A673 (cell line): ENCODE measurements around the gene CHRNB4. TPM values are rescaled to one million over a fixed set of nuclear protein-coding genes. Genes with fewer than 3 reads are reported as not detected.

Source experiments
- Bru-seq: library from RNA; stranded (reverse); fragments of 400-500 nt; gene quantifications from one replicate; lab custom pipeline; 2021; lab: Mats Ljungman, UMichigan
- BruChase-seq, 2 experiments: library from RNA; stranded (reverse); fragments of 400-500 nt; gene quantifications; one replicate each; lab custom pipeline; 2021; lab: Mats Ljungman, UMichigan
- BruUV-seq: library from RNA; stranded (reverse); fragments of 400-500 nt; replicated peaks from 2 replicates; lab custom pipeline; 2021; lab: Mats Ljungman, UMichigan
- CTCF ChIA-PET: fragments of 300-600 bp; sonication (Branson Sonifier 250); formaldehyde crosslinking; loops from one replicate; lab custom pipeline; 2022; ENCODE audit warnings: antibody characterized with exemption; lab: Charles Lee
- POLR2A ChIA-PET: fragments of 300-600 bp; sonication (Branson Sonifier 250); formaldehyde crosslinking; loops from one replicate; lab custom pipeline; 2022; ENCODE audit warnings: antibody characterized with exemption; ENCODE audit not compliant: low non-redundant PET; lab: Charles Lee
- DNase-seq: peaks from one replicate; pipeline ENCODE4 v3.0.0-alpha.2; 2015; ENCODE audit warnings: low spot score
- H3K27ac ChIP-seq: fragments of 200-600 bp; sonication (generic); 2 replicates; pipeline ENCODE4 v1.5.1; 2016; ENCODE audit warnings: mixed run types, low read depth, mild to moderate bottlenecking, mixed read lengths, antibody characterized with exemption, low read length; ENCODE audit not compliant: poor library complexity, severe bottlenecking
- H3K27me3 ChIP-seq: fragments of 200-600 bp; sonication (generic); replicated peaks from 2 replicates; pipeline ENCODE4 v1.6.1; 2017; ENCODE audit warnings: mixed run types, low read depth, mild to moderate bottlenecking, mixed read lengths, antibody characterized with exemption, low read length; ENCODE audit not compliant: insufficient read depth, poor library complexity
- H3K36me3 ChIP-seq: fragments of 200-600 bp; sonication (generic); 2 replicates; pipeline ENCODE4 v1.6.1; 2016; ENCODE audit warnings: mixed run types, mild to moderate bottlenecking, mixed read lengths, antibody characterized with exemption, low read length; ENCODE audit not compliant: insufficient read depth, poor library complexity, severe bottlenecking
- H3K4me1 ChIP-seq: fragments of 200-600 bp; sonication (generic); 2 replicates; pipeline ENCODE4 v1.6.1; 2017; ENCODE audit warnings: mixed run types, mild to moderate bottlenecking, mixed read lengths, antibody characterized with exemption, low read length; ENCODE audit not compliant: insufficient read depth, poor library complexity, severe bottlenecking
- H3K4me3 ChIP-seq: fragments of 200-600 bp; sonication (generic); 2 replicates; pipeline ENCODE4 v1.5.1; 2016; ENCODE audit warnings: low read depth, mixed run types, mild to moderate bottlenecking, mixed read lengths, low read length; ENCODE audit not compliant: poor library complexity, severe bottlenecking
- H3K9me3 ChIP-seq: fragments of 200-600 bp; sonication (generic); 2 replicates; pipeline ENCODE4 v1.6.1; 2016; ENCODE audit warnings: mixed run types, low read depth, mild to moderate bottlenecking, mixed read lengths, antibody characterized with exemption, low read length; ENCODE audit not compliant: poor library complexity, severe bottlenecking
- EZH2 ChIP-seq: fragments of 200-600 bp; sonication (generic); IDR thresholded peaks from 2 replicates; pipeline ENCODE4 v1.6.1; 2017; ENCODE audit warnings: borderline replicate concordance, low read depth, mild to moderate bottlenecking, mixed read lengths, antibody characterized with exemption, low read length; ENCODE audit not compliant: poor library complexity, severe bottlenecking
- intact Hi-C: fragments of 100-400 bp; cut with micrococcal nuclease; formaldehyde crosslinking; loops from one replicate; pipeline ENCODE4 v1.10.0; 2022; ENCODE audit not compliant: unreplicated experiment
- long read RNA-seq: library from polyadenylated mRNA; stranded (forward); transcript quantifications from one replicate; pipeline ENCODE4 v2.0.0, GENCODE V29; 2022
- total RNA-seq: library from RNA; stranded (reverse); gene quantifications from 2 replicates; pipeline ENCODE4 v1.2.3, GENCODE V29; 2021
- TF ChIP-seq, protein P1 (sequence below): fragments of 300-800, 200-600 bp; sonication (generic); conservative IDR thresholded peaks from 2 replicates; pipeline ENCODE4 v1.5.1; 2017; ENCODE audit warnings: low read depth, mild to moderate bottlenecking, antibody characterized with exemption, low read length, moderate library complexity, mixed read lengths

The CHRNB4 gene, protein sequence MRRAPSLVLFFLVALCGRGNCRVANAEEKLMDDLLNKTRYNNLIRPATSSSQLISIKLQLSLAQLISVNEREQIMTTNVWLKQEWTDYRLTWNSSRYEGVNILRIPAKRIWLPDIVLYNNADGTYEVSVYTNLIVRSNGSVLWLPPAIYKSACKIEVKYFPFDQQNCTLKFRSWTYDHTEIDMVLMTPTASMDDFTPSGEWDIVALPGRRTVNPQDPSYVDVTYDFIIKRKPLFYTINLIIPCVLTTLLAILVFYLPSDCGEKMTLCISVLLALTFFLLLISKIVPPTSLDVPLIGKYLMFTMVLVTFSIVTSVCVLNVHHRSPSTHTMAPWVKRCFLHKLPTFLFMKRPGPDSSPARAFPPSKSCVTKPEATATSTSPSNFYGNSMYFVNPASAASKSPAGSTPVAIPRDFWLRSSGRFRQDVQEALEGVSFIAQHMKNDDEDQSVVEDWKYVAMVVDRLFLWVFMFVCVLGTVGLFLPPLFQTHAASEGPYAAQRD
- total RNA-seq (not detected in 2 replicates), Bru-seq, nascent RNA (not detected), BruChase-seq, experiment 1, labeled RNA remaining after a 2-hour chase (not detected), BruChase-seq, experiment 2, labeled RNA remaining after a 6-hour chase (not detected)
- long read RNA-seq = 0 reads

DNA sequence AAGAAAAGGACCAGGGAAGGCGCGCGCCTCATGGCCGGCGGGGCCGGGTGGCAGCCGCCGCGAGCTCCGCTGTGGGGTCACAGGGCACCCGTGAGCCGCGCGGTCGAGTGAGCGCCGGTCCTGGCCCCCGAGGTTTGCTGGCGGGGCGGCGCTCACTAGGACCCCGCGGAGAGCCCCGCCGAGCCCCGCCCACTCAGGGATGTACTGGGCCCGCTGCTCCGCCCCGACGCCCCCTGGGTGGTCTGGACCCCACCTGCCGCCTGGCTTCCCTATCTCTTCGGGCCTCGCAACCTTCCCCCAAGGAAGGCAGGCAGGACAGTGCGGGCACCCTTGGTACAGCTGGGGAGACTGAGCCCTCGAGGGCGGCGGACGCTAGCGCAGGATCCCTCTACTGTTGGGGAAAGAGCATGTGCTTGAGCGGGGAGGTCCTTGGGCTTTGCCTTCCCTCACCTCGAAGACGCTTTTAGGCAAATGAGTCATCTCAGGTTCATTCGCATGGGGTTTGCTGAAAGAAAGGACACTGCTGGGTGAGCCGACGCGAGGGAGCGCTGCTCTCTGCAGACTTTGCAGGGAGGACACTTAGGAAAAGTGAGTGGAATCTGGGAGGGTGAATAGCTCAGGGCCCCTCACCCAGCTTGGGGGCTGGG is at the start of gene CHRNB4:
TSS of gene CHRNB4 (minus strand) at position 109 of the 647 bp plus-strand sequence. CDS start at position 32, 77 bp downstream.
- Histone ChIP-seq H3K9me3 (no peaks in the 10 kb centered on the region), H3K27ac (no peak within 1 kb of the TSS), H3K4me3 (peak within 1 kb of the TSS; percentile 21), H3K27me3 (peaks cover 71% of the 10 kb centered on the region), H3K4me1 (no peaks in the 10 kb centered on the region), H3K36me3 (no peaks in the 10 kb centered on the region)
- TF ChIP-seq, protein P1, sequence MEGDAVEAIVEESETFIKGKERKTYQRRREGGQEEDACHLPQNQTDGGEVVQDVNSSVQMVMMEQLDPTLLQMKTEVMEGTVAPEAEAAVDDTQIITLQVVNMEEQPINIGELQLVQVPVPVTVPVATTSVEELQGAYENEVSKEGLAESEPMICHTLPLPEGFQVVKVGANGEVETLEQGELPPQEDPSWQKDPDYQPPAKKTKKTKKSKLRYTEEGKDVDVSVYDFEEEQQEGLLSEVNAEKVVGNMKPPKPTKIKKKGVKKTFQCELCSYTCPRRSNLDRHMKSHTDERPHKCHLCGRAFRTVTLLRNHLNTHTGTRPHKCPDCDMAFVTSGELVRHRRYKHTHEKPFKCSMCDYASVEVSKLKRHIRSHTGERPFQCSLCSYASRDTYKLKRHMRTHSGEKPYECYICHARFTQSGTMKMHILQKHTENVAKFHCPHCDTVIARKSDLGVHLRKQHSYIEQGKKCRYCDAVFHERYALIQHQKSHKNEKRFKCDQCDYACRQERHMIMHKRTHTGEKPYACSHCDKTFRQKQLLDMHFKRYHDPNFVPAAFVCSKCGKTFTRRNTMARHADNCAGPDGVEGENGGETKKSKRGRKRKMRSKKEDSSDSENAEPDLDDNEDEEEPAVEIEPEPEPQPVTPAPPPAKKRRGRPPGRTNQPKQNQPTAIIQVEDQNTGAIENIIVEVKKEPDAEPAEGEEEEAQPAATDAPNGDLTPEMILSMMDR = no peak
- TF ChIP-seq EZH2 = no peak
- CTCF ChIA-PET = no interaction called here
- no peak for DNase-seq
- intact Hi-C loops = no loop called here
- no TSS peak for BruUV-seq
- POLR2A ChIA-PET = no interaction called here

DNA sequence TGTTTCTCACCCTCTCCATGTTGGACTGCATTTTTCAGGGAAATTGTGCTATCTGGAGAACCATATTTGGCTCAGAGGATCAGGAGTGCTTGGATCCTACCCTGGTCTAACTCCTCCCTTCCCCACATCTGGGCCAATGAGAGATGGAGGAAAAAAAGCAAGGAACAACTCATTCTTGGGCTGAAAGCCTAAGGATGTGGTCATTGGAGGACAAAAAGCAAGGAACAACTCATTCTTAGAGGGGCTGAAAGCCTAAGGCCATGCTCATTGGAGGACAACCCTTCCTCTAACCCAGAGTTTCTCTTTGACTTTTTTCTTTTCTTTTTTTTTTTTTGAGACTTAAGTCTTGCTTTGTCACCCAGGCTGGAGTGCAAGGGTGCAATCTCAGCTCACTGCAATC is 48.6 kb upstream of the CHRNB4 start:
- intact Hi-C loops = no loop called here
- CTCF ChIA-PET = no interaction called here
- no TSS peak for BruUV-seq

DNA sequence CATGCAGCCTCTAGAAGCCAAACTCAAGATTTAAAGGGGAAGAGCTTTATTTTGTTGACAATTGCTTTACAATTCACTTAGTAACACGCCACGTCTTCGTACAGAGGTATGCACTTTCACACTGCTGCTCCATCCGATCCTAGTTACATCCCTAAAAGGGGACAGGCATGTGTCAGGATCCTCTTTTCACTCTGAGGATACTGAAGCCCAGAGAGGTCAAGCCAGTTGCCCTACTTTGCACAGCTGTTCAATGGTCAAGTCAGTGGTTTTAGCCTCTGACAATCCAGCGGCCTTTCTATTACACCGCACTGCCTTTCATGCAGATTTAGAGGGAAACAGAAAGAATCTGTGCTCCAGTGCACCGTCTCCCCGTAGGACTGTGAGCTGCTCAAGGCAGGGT is 44.9 kb upstream of the CHRNB4 start:
- Histone ChIP-seq H3K27me3 (peaks cover 87% of the 10 kb centered on the region), H3K4me1 (peaks cover 18% of the 10 kb centered on the region), H3K4me3 (no peak overlapping the region), H3K27ac (no peak overlapping the region), H3K9me3 (no peaks in the 10 kb centered on the region), H3K36me3 (no peaks in the 10 kb centered on the region)
- no TSS peak for BruUV-seq
- intact Hi-C loops = no loop called here
- TF ChIP-seq, protein P1 = no peak
- no peak for TF ChIP-seq EZH2
- ChIA-PET CTCF (no interaction called here), POLR2A (no interaction called here)
- no peak for DNase-seq

More for the DNA sequence above, 48.6 kb upstream of the CHRNB4 start:
- POLR2A ChIA-PET = no interaction called here
- no peaks in the 10 kb centered on the region for H3K36me3 ChIP-seq
- H3K27ac ChIP-seq = no peak overlapping the region
- H3K9me3 ChIP-seq = no peaks in the 10 kb centered on the region
- no peak overlapping the region for H3K4me3 ChIP-seq
- H3K27me3 ChIP-seq = peaks cover 94% of the 10 kb centered on the region
- TF ChIP-seq EZH2 = no peak
- TF ChIP-seq, protein P1 = no peak
- no peak for DNase-seq
- peaks cover 6% of the 10 kb centered on the region for H3K4me1 ChIP-seq
